ENCODE measurements around the gene SMAD2. TPM values are rescaled to one million over a fixed set of nuclear protein-coding genes. Genes with fewer than 3 reads are reported as not detected.

SMAD2 gene
- polyA plus RNA-seq, 1 experiment, result 95.8 TPM

DNA sequence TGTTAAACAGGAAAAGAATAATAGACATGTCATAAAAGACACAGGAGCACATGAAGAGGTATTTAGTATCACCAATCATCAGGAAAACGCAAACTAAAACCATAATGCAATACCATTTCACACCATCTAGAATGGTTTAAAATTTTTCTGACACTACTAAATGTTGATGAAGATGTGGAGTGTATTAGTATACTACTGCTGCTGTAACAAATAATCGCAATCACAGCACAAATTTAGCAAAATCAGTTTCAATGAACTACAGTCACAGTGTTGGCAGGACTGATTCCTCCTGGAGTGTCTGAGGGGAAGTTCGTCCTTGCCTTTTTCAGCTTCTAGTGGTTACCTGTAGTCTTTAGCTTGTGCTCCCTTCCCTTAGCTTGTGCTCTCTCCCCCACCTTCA lies 24.1 kb downstream of the SMAD2 start:
- no peaks in the 10 kb centered on the region for H3K27me3 ChIP-seq (ENCODE audit: control insufficient read depth, insufficient read depth, low read length)
- ChIA-PET CTCF (interaction anchor here (1.3 kb wide), 1 partner anchor 539 kb away, joined by 3 read pairs; no protein-coding TSS in a partner anchor), POLR2A (no interaction called here)
- H3K27ac ChIP-seq (ENCODE audit: low read depth, low read length), result no peak overlapping the region
- no peak for DNase-seq (ENCODE audit: low read depth, low spot score)
- H3K9me3 ChIP-seq (ENCODE audit: control insufficient read depth, insufficient read depth, low read length), result peaks cover 7% of the 10 kb centered on the region; the same call in 1 of the 2 replicates
- H3K4me3 ChIP-seq (ENCODE audit: low read depth, low read length), result no peak overlapping the region
- TF ChIP-seq, protein P1, sequence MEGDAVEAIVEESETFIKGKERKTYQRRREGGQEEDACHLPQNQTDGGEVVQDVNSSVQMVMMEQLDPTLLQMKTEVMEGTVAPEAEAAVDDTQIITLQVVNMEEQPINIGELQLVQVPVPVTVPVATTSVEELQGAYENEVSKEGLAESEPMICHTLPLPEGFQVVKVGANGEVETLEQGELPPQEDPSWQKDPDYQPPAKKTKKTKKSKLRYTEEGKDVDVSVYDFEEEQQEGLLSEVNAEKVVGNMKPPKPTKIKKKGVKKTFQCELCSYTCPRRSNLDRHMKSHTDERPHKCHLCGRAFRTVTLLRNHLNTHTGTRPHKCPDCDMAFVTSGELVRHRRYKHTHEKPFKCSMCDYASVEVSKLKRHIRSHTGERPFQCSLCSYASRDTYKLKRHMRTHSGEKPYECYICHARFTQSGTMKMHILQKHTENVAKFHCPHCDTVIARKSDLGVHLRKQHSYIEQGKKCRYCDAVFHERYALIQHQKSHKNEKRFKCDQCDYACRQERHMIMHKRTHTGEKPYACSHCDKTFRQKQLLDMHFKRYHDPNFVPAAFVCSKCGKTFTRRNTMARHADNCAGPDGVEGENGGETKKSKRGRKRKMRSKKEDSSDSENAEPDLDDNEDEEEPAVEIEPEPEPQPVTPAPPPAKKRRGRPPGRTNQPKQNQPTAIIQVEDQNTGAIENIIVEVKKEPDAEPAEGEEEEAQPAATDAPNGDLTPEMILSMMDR (IDR thresholded peaks at IDR 0.05; ENCODE audit: low read depth, low read length), result no peak

DNA sequence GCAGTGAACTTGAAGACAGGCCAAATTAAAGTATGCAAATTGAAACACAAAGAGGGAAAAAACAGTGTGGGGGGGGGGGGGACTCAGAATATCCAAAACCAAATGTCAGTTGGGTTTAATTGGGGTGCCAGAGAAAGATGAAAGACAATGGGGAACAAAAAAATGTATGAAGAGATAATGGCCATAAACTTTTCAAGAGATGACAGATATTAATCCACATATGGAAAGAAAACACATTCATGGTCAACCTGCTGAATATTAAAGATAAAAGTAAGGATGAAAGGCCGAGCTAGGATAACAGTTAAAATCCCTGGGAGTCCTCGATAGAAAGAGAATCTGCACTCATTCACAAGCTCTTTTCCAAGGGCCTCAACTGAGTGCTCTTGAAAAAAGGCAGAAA lies 26.6 kb downstream of the SMAD2 start:
- Histone ChIP-seq H3K9me3 (ENCODE audit: control insufficient read depth, insufficient read depth, low read length) (peaks cover 7% of the 10 kb centered on the region; the same call in 1 of the 2 replicates), H3K27ac (ENCODE audit: low read depth, low read length) (no peak overlapping the region), H3K27me3 (ENCODE audit: control insufficient read depth, insufficient read depth, low read length) (no peaks in the 10 kb centered on the region), H3K4me3 (ENCODE audit: low read depth, low read length) (no peak overlapping the region)
- TF ChIP-seq, protein P1 (IDR thresholded peaks at IDR 0.05; ENCODE audit: low read depth, low read length), result no peak
- POLR2A ChIA-PET, result no interaction called here
- DNase-seq (ENCODE audit: low read depth, low spot score), result no peak
- CTCF ChIA-PET, result no interaction called here

DNA sequence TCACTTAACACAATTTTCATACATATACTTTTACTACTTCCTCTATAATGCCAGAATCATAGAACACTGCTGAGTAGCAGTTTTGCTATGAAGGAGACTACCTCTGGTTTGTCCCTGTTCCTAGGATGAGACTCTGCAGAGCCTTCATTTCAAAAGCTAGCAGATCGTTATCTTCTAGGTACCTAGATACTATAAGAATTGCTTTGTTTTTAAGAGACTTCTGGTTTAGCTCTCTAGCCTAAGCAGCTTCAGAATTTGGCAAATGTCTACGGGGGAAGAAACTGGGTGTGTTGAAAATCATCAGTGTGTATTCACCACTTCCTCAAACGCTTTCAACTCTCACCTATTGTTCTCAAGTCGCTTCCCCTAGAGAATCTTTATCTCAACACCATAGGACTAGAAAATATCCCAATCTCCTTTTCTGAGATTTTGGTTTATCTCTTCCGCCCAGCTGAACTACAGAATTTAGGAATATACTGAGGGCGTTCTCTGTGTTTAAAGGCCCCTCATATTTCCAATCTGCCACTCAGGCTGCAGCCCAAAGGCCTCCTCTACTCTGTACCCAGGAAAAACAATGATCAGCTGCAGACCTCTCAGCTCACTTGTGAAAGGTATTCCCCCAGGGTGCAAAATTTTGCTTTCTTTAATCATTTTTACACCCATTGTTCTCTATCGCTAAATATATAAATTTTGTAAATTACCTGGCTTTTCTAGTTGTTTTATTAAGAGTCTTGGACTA lies 28.7 kb downstream of the SMAD2 start:
- TF ChIP-seq, protein P1 (IDR thresholded peaks at IDR 0.05; ENCODE audit: low read depth, low read length), result no peak
- no peak for DNase-seq (ENCODE audit: low read depth, low spot score)
- peaks cover 7% of the 10 kb centered on the region; the same call in 1 of the 2 replicates for H3K9me3 ChIP-seq (ENCODE audit: control insufficient read depth, insufficient read depth, low read length)
- H3K27me3 ChIP-seq (ENCODE audit: control insufficient read depth, insufficient read depth, low read length), result no peaks in the 10 kb centered on the region
- no peak overlapping the region for H3K4me3 ChIP-seq (ENCODE audit: low read depth, low read length)
- POLR2A ChIA-PET, result no interaction called here
- H3K27ac ChIP-seq (ENCODE audit: low read depth, low read length), result no peak overlapping the region
- CTCF ChIA-PET, result interaction anchor here (1.3 kb wide), 1 partner anchor 13 kb away, joined by 3 read pairs; no protein-coding TSS in a partner anchor

- TF ChIP-seq, protein P1 (IDR thresholded peaks at IDR 0.05; ENCODE audit: low read depth, low read length), result no peak
- no peak for DNase-seq (ENCODE audit: low read depth, low spot score)
- no peaks in the 10 kb centered on the region for H3K27me3 ChIP-seq (ENCODE audit: control insufficient read depth, insufficient read depth, low read length)
- H3K27ac ChIP-seq (ENCODE audit: low read depth, low read length), result no peak overlapping the region
- ChIA-PET POLR2A (no interaction called here), CTCF (interaction anchor here (0.7 to 0.8 kb wide), 2 partner anchors 22 to 150 kb away, joined by 3 read pairs; no protein-coding TSS in a partner anchor)
- no peak overlapping the region for H3K4me3 ChIP-seq (ENCODE audit: low read depth, low read length)
- peaks cover 2% of the 10 kb centered on the region; the same call in 1 of the 2 replicates for H3K9me3 ChIP-seq (ENCODE audit: control insufficient read depth, insufficient read depth, low read length)
Observed at GRCh38 chr18:47899107-47899840, 31.2 kb downstream of the SMAD2 start.

GRCh38 chr18:47898696-47899095 lies 31.8 kb downstream of the SMAD2 start:
- H3K27ac ChIP-seq (ENCODE audit: low read depth, low read length), result no peak overlapping the region

More at GRCh38 chr18:47898696-47899095, 31.8 kb downstream of the SMAD2 start:
- ChIA-PET POLR2A (no interaction called here), CTCF (interaction anchor here (0.8 kb wide), 1 partner anchor 150 kb away, joined by 3 read pairs; no protein-coding TSS in a partner anchor)
- TF ChIP-seq, protein P1 (IDR thresholded peaks at IDR 0.05; ENCODE audit: low read depth, low read length), result no peak
- Histone ChIP-seq H3K9me3 (ENCODE audit: control insufficient read depth, insufficient read depth, low read length) (no peaks in the 10 kb centered on the region; the same call in 1 of the 2 replicates), H3K27me3 (ENCODE audit: control insufficient read depth, insufficient read depth, low read length) (no peaks in the 10 kb centered on the region), H3K4me3 (ENCODE audit: low read depth, low read length) (no peak overlapping the region)
- DNase-seq (ENCODE audit: low read depth, low spot score), result no peak
